ENCODE measurements around the gene PDZD4.

- TF ChIP-seq CTCF (conservative IDR thresholded peaks at IDR 0.05): no peak
- TF ChIP-seq ZFX (IDR thresholded peaks at IDR 0.05): no peak
These were observed 5.3 kb downstream of the PDZD4 start for GRCh38 chrX:153825042-153825441.
